Muscle layer of colon (tissue), 2 donors: ENCODE results near the gene C1orf105.
A peak's percentile ranks its signal among the peaks of the same experiment; 100 is the strongest.

Experiments used
- H3K27ac ChIP-seq: one replicate; pipeline ENCODE4 v1.7.0; 2013; ENCODE audit warnings: low read depth, mild to moderate bottlenecking, low read length, moderate library complexity
- H3K27me3 ChIP-seq, 2 donors: one replicate each; pipeline ENCODE4 v1.7.0; 2013; ENCODE audit warnings: low read length in 2 of 2, mild to moderate bottlenecking in 2 of 2; ENCODE audit not compliant: insufficient read depth in 2 of 2, control insufficient read depth in 1 of 2
- H3K36me3 ChIP-seq: one replicate; pipeline ENCODE4 v1.7.0; 2013; ENCODE audit warnings: mild to moderate bottlenecking, low read length; ENCODE audit not compliant: insufficient read depth
- H3K4me1 ChIP-seq: one replicate; pipeline ENCODE4 v1.7.0; 2013; ENCODE audit warnings: mild to moderate bottlenecking, low read length; ENCODE audit not compliant: insufficient read depth
- H3K4me3 ChIP-seq, 2 donors: one replicate each; pipeline ENCODE4 v1.7.0; 2013; ENCODE audit warnings: low read length in 2 of 2, low read depth in 1 of 2, mild to moderate bottlenecking in 1 of 2, moderate library complexity in 1 of 2
- H3K9ac ChIP-seq: one replicate; pipeline ENCODE4 v1.7.0; 2013; ENCODE audit warnings: low read length
- H3K9me3 ChIP-seq: one replicate; pipeline ENCODE4 v1.7.0; 2013; ENCODE audit warnings: mild to moderate bottlenecking, low read length
- donor health status: abdominal sarcoma.
- donor health status: Adenocarcinoma of cecum.

The C1orf105 gene

GRCh38 chr1:172397221-172397620 is 23.3 kb upstream of the C1orf105 start:
- H3K27me3 ChIP-seq, result no peaks in the 10 kb centered on the region
- H3K9ac ChIP-seq, result no peak overlapping the region
- H3K9me3 ChIP-seq, result no peaks in the 10 kb centered on the region
- H3K27ac ChIP-seq, result no peak overlapping the region
- H3K4me1 ChIP-seq, result peaks cover 73% of the 10 kb centered on the region
- H3K4me3 ChIP-seq, result no peak overlapping the region
- H3K36me3 ChIP-seq, result no peaks in the 10 kb centered on the region

GRCh38 chr1:172397633-172398032 is 22.9 kb upstream of the C1orf105 start:
- H3K27ac ChIP-seq, result no peak overlapping the region
- no peaks in the 10 kb centered on the region for H3K36me3 ChIP-seq
- H3K27me3 ChIP-seq, result no peaks in the 10 kb centered on the region
- H3K4me1 ChIP-seq, result peaks cover 69% of the 10 kb centered on the region
- no peak overlapping the region for H3K9ac ChIP-seq
- no peaks in the 10 kb centered on the region for H3K9me3 ChIP-seq
- H3K4me3 ChIP-seq, result no peak overlapping the region

- no peak overlapping the region for H3K4me3 ChIP-seq
- no peaks in the 10 kb centered on the region for H3K9me3 ChIP-seq
- peak overlapping the region; percentile 29 for H3K27ac ChIP-seq
- H3K27me3 ChIP-seq, result no peaks in the 10 kb centered on the region
- H3K36me3 ChIP-seq, result no peaks in the 10 kb centered on the region
- no peak overlapping the region for H3K9ac ChIP-seq
- peaks cover 63% of the 10 kb centered on the region for H3K4me1 ChIP-seq
Measured at GRCh38 chr1:172398193-172398592, 22.3 kb upstream of the C1orf105 start.

- Histone ChIP-seq H3K9ac (no peak overlapping the region), H3K4me1 (peaks cover 54% of the 10 kb centered on the region), H3K27ac (peak overlapping the region; percentile 29)
Measured at GRCh38 chr1:172398970-172399755, 21.3 kb upstream of the C1orf105 start.

GRCh38 chr1:172399756-172400721 is 20.4 kb upstream of the C1orf105 start:
- H3K4me1 ChIP-seq, result peaks cover 45% of the 10 kb centered on the region
- H3K4me3 ChIP-seq, result no peak overlapping the region
- H3K27me3 ChIP-seq, result no peaks in the 10 kb centered on the region
- no peaks in the 10 kb centered on the region for H3K36me3 ChIP-seq
- H3K27ac ChIP-seq, result peak overlapping the region; percentile 69
- H3K9ac ChIP-seq, result no peak overlapping the region
- H3K9me3 ChIP-seq, result no peaks in the 10 kb centered on the region

More at GRCh38 chr1:172398970-172399755, 21.3 kb upstream of the C1orf105 start:
- Histone ChIP-seq H3K27me3 (no peaks in the 10 kb centered on the region), H3K4me3 (peak overlapping the region in 1 of 2 donors; percentile 7), H3K36me3 (no peaks in the 10 kb centered on the region), H3K9me3 (no peaks in the 10 kb centered on the region)

GRCh38 chr1:172400722-172401105 is 19.8 kb upstream of the C1orf105 start:
- H3K9me3 ChIP-seq, result no peaks in the 10 kb centered on the region
- no peak overlapping the region for H3K4me3 ChIP-seq
- H3K4me1 ChIP-seq, result peaks cover 44% of the 10 kb centered on the region
- H3K27me3 ChIP-seq, result no peaks in the 10 kb centered on the region
- H3K27ac ChIP-seq, result peak overlapping the region; percentile 30
- H3K9ac ChIP-seq, result no peak overlapping the region
- no peaks in the 10 kb centered on the region for H3K36me3 ChIP-seq

- Histone ChIP-seq H3K4me1 (peaks cover 44% of the 10 kb centered on the region), H3K27me3 (no peaks in the 10 kb centered on the region), H3K36me3 (no peaks in the 10 kb centered on the region), H3K27ac (no peak overlapping the region), H3K9ac (no peak overlapping the region), H3K9me3 (no peaks in the 10 kb centered on the region), H3K4me3 (no peak overlapping the region)
Measured at GRCh38 chr1:172401477-172401876, 19.0 kb upstream of the C1orf105 start.

- Histone ChIP-seq H3K9me3 (no peaks in the 10 kb centered on the region), H3K27ac (no peak overlapping the region), H3K36me3 (no peaks in the 10 kb centered on the region), H3K4me3 (no peak overlapping the region), H3K27me3 (no peaks in the 10 kb centered on the region), H3K4me1 (peaks cover 41% of the 10 kb centered on the region), H3K9ac (no peak overlapping the region)
Measured at GRCh38 chr1:172401892-172402291, 18.6 kb upstream of the C1orf105 start.

GRCh38 chr1:172402878-172403569 is 17.5 kb upstream of the C1orf105 start:
- Histone ChIP-seq H3K27me3 (no peaks in the 10 kb centered on the region), H3K4me1 (peaks cover 30% of the 10 kb centered on the region), H3K9me3 (no peaks in the 10 kb centered on the region), H3K36me3 (no peaks in the 10 kb centered on the region), H3K4me3 (no peak overlapping the region), H3K27ac (no peak overlapping the region), H3K9ac (no peak overlapping the region)

GRCh38 chr1:172404121-172404520 is 16.4 kb upstream of the C1orf105 start:
- Histone ChIP-seq H3K36me3 (no peaks in the 10 kb centered on the region), H3K9me3 (no peaks in the 10 kb centered on the region), H3K9ac (no peak overlapping the region), H3K27ac (no peak overlapping the region), H3K27me3 (no peaks in the 10 kb centered on the region), H3K4me3 (no peak overlapping the region), H3K4me1 (peaks cover 19% of the 10 kb centered on the region)

GRCh38 chr1:172405912-172406311 is 14.6 kb upstream of the C1orf105 start:
- no peak overlapping the region for H3K9ac ChIP-seq
- no peaks in the 10 kb centered on the region for H3K36me3 ChIP-seq
- peaks cover 4% of the 10 kb centered on the region for H3K4me1 ChIP-seq
- H3K27me3 ChIP-seq, result no peaks in the 10 kb centered on the region
- H3K9me3 ChIP-seq, result no peaks in the 10 kb centered on the region
- no peak overlapping the region for H3K4me3 ChIP-seq
- no peak overlapping the region for H3K27ac ChIP-seq
